HL-60/S4 treated with retinoic acid at 250 ng/mL for 4 days and 3 days (cell line): ENCODE data around the gene DACT2.

ENCODE experiments used
- in situ Hi-C: fragments of 300-500 bp; cut with MboI; formaldehyde crosslinking; loops from 2 replicates; pipeline ENCODE4 v1.7.0; 2022; ENCODE audit warnings: low sequenced_read_pairs

The DACT2 gene

GRCh38 chr6:168319279-168320111, at the start of gene DACT2:
DACT2 (minus strand) TSS chr6:168319777; CDS start chr6:168319633, 144 bp downstream.
- in situ Hi-C loops: no loop called here

- in situ Hi-C loops: loop anchor here (25.0 kb wide), 1 partner anchor 518 kb away; no protein-coding TSS in a partner anchor
Observed at GRCh38 chr6:168368936-168369335, 49.4 kb upstream of the DACT2 start.

GRCh38 chr6:168368066-168368820, 48.7 kb upstream of the DACT2 start:
- in situ Hi-C loops: loop anchor here (25.0 kb wide), 1 partner anchor 519 kb away; no protein-coding TSS in a partner anchor

- in situ Hi-C loops: loop anchor here (25.0 kb wide), 1 partner anchor 520 kb away; no protein-coding TSS in a partner anchor
Observed at GRCh38 chr6:168367285-168367751, 47.7 kb upstream of the DACT2 start.

GRCh38 chr6:168366473-168366872, 46.9 kb upstream of the DACT2 start:
- in situ Hi-C loops: loop anchor here (25.0 kb wide), 1 partner anchor 521 kb away; no protein-coding TSS in a partner anchor

GRCh38 chr6:168365422-168366165, 46.0 kb upstream of the DACT2 start:
- in situ Hi-C loops: loop anchor here (25.0 kb wide), 1 partner anchor 522 kb away; no protein-coding TSS in a partner anchor

- in situ Hi-C loops: loop anchor here (25.0 kb wide), 1 partner anchor 522 kb away; no protein-coding TSS in a partner anchor
Observed at GRCh38 chr6:168364793-168365421, 45.3 kb upstream of the DACT2 start.

GRCh38 chr6:168363811-168364792, 44.5 kb upstream of the DACT2 start:
- in situ Hi-C loops: loop anchor here (25.0 kb wide), 1 partner anchor 523 kb away; no protein-coding TSS in a partner anchor

- in situ Hi-C loops: loop anchor here (25.0 kb wide), 1 partner anchor 524 kb away; no protein-coding TSS in a partner anchor
Observed at GRCh38 chr6:168363302-168363701, 43.7 kb upstream of the DACT2 start.

- in situ Hi-C loops: loop anchor here (25.0 kb wide), 1 partner anchor 525 kb away; no protein-coding TSS in a partner anchor
Observed at GRCh38 chr6:168362276-168362990, 42.9 kb upstream of the DACT2 start.

- in situ Hi-C loops: loop anchor here (25.0 kb wide), 1 partner anchor 526 kb away; no protein-coding TSS in a partner anchor
Observed at GRCh38 chr6:168361766-168362165, 42.2 kb upstream of the DACT2 start.

GRCh38 chr6:168359794-168360193, 40.2 kb upstream of the DACT2 start:
- in situ Hi-C loops: loop anchor here (25.0 kb wide), 1 partner anchor 528 kb away; no protein-coding TSS in a partner anchor

- in situ Hi-C loops: loop anchor here (25.0 kb wide), 1 partner anchor 528 kb away; no protein-coding TSS in a partner anchor
Observed at GRCh38 chr6:168358842-168359420, 39.4 kb upstream of the DACT2 start.

GRCh38 chr6:168356872-168357271, 37.3 kb upstream of the DACT2 start:
- in situ Hi-C loops: loop anchor here (25.0 kb wide), 1 partner anchor 530 kb away; no protein-coding TSS in a partner anchor

- in situ Hi-C loops: loop anchor here (25.0 kb wide), 1 partner anchor 531 kb away; no protein-coding TSS in a partner anchor
Observed at GRCh38 chr6:168355716-168356522, 36.3 kb upstream of the DACT2 start.

- in situ Hi-C loops: loop anchor here (25.0 kb wide), 1 partner anchor 533 kb away; no protein-coding TSS in a partner anchor
Observed at GRCh38 chr6:168354338-168354737, 34.8 kb upstream of the DACT2 start.
